C4-2B (cell line): ENCODE data around the gene F11R.

Experiments used
- CTCF ChIP-seq: fragments of 450-650 bp; conservative IDR thresholded peaks from 2 replicates; pipeline ENCODE4 v1.5.1; 2017; ENCODE audit warnings: mild to moderate bottlenecking
- ZFX ChIP-seq: fragments of 450-650 bp; IDR thresholded peaks from 2 replicates; pipeline ENCODE4 v1.6.1; 2017

- TF ChIP-seq CTCF (no peak), ZFX (no peak)
These were observed 23.6 kb upstream of the F11R start for GRCh38 chr1:161044535-161044907.
